MCF 10A (cell line): ENCODE data around the gene ZCCHC10. TPM values are rescaled to one million over a fixed set of nuclear protein-coding genes. Genes with fewer than 3 reads are reported as not detected.
"Not testable (repeated sequence)": the region's sequence is repeated elsewhere in the genome, so short reads cannot be mapped to it uniquely, and the experiment has no call there.

ENCODE experiments used
- BruUV-seq: library from RNA; stranded (reverse); fragments of 400-500 nt; replicated peaks from 2 replicates; lab custom pipeline; 2021; lab: Mats Ljungman, UMichigan
- CTCF ChIA-PET: fragments of 300-600 bp; sonication (Branson Sonifier 250); formaldehyde crosslinking; extraction: SDS; loops from one replicate; lab custom pipeline; 2021; ENCODE audit warnings: antibody characterized with exemption, inconsistent platforms; lab: Yijun Ruan, JAX
- POLR2A ChIA-PET: fragments of 300-600, 350-650 bp; sonication (Branson Sonifier 250); formaldehyde crosslinking; extraction: SDS; loops from one replicate; lab custom pipeline; 2020; ENCODE audit warnings: antibody characterized with exemption, inconsistent platforms; lab: Yijun Ruan, JAX
- DNase-seq: peaks from one replicate; pipeline ENCODE4 v3.0.0-alpha.2; 2018; ENCODE audit not compliant: unreplicated experiment
- H3K27ac Mint-ChIP-seq: one replicate; pipeline ENCODE4 v1.8.0; 2022; ENCODE audit warnings: mild to moderate bottlenecking, low read depth, mixed read lengths; ENCODE audit not compliant: unreplicated experiment
- H3K27me3 Mint-ChIP-seq: one replicate; pipeline ENCODE4 v1.8.0; 2022; ENCODE audit warnings: mixed read lengths; ENCODE audit not compliant: insufficient read depth, unreplicated experiment
- H3K36me3 Mint-ChIP-seq: one replicate; pipeline ENCODE4 v1.8.0; 2022; ENCODE audit warnings: mild to moderate bottlenecking, moderate library complexity, mixed read lengths; ENCODE audit not compliant: insufficient read depth, unreplicated experiment
- H3K4me1 Mint-ChIP-seq: one replicate; pipeline ENCODE4 v1.8.0; 2022; ENCODE audit warnings: mixed read lengths; ENCODE audit not compliant: insufficient read depth, unreplicated experiment
- H3K4me3 Mint-ChIP-seq: one replicate; pipeline ENCODE4 v1.8.0; 2022; ENCODE audit warnings: mild to moderate bottlenecking, moderate library complexity, mixed read lengths; ENCODE audit not compliant: unreplicated experiment
- H3K9me3 Mint-ChIP-seq: one replicate; pipeline ENCODE4 v1.8.0; 2022; ENCODE audit warnings: mixed read lengths; ENCODE audit not compliant: unreplicated experiment
- intact Hi-C: fragments of 100-400 bp; cut with micrococcal nuclease; formaldehyde crosslinking; loops from 2 replicates; pipeline ENCODE4 v1.14.1; 2022
- total RNA-seq: library from RNA; stranded (reverse); gene quantifications from 2 replicates; pipeline ENCODE4 v1.2.3, GENCODE V29; 2022
- TF ChIP-seq, protein P1 (sequence below): fragments of 200-600 bp; IDR thresholded peaks from one replicate; pipeline ENCODE4 v1.8.0; 2022; ENCODE audit warnings: antibody characterized with exemption, mild to moderate bottlenecking; ENCODE audit not compliant: unreplicated experiment

The ZCCHC10 gene
- total RNA-seq, 1 experiment from 2014 or later: 35.0 TPM

DNA sequence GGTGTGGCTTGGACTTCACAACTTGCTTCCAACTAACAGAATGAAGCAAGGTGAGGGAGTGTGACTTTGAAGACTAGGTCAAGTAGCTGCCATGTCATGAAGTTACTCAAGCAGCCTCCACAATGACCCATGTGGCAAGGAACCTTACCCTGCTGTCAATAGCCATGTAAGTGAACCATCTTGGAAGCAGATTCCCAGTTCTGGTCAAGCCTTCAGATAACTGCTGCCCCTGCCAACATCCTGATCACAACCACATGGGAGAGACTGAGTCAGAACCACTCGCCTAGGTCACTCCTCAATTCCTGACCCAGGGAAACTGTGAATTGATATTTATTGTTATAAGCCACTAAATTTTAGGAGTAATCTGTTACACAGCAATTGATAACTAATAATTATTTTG is 10.9 kb downstream of the ZCCHC10 start:
- CTCF ChIA-PET: interaction anchor here (0.7 kb wide), 1 partner anchor 56 kb away, joined by 3 read pairs; no protein-coding TSS in a partner anchor

DNA sequence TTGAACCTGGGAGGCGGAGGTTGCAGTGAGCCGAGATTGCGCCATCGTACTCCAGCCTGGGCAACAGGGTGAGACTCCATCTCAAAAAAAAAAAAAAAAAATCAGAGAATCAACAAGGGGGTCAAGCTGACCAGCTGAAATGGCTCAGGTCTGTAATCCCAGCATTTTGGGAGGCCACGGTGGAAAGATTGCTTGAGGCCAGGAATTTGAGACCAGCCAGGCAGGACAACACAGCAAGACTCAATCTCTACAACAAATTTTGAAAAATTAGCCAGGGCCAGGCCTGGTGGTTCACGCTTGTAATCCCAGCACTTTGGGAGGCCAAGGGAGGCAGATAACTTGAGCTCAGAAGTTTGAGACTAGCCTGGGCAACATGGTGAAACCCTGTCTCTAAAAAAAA is 17.9 kb downstream of the ZCCHC10 start:
- H3K4me1 Mint-ChIP-seq, H3K27ac Mint-ChIP-seq, DNase-seq, intact Hi-C loops, H3K9me3 Mint-ChIP-seq, H3K4me3 Mint-ChIP-seq, BruUV-seq, H3K27me3 Mint-ChIP-seq: not testable (repeated sequence)
- H3K36me3 Mint-ChIP-seq: peaks cover 37% of the 10 kb centered on the region
- ChIA-PET POLR2A (interaction anchor here (1.5 kb wide), 1 partner anchor 44 kb away, joined by 4 read pairs; the partner anchor contains the start of gene HSPA4), CTCF (interaction anchor here (0.9 kb wide), 1 partner anchor 9 kb away, joined by 4 read pairs; no protein-coding TSS in a partner anchor)

More for the DNA sequence above, 10.9 kb downstream of the ZCCHC10 start:
- Mint-ChIP-seq H3K36me3 (peaks cover 41% of the 10 kb centered on the region), H3K27ac (no peak overlapping the region), H3K4me1 (no peaks in the 10 kb centered on the region), H3K9me3 (no peaks in the 10 kb centered on the region), H3K27me3 (no peaks in the 10 kb centered on the region), H3K4me3 (no peak overlapping the region)
- BruUV-seq: no TSS peak
- TF ChIP-seq, protein P1, sequence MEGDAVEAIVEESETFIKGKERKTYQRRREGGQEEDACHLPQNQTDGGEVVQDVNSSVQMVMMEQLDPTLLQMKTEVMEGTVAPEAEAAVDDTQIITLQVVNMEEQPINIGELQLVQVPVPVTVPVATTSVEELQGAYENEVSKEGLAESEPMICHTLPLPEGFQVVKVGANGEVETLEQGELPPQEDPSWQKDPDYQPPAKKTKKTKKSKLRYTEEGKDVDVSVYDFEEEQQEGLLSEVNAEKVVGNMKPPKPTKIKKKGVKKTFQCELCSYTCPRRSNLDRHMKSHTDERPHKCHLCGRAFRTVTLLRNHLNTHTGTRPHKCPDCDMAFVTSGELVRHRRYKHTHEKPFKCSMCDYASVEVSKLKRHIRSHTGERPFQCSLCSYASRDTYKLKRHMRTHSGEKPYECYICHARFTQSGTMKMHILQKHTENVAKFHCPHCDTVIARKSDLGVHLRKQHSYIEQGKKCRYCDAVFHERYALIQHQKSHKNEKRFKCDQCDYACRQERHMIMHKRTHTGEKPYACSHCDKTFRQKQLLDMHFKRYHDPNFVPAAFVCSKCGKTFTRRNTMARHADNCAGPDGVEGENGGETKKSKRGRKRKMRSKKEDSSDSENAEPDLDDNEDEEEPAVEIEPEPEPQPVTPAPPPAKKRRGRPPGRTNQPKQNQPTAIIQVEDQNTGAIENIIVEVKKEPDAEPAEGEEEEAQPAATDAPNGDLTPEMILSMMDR: no peak
- no peak for DNase-seq
- POLR2A ChIA-PET: interaction anchor here (1.2 to 4.5 kb wide), 2 partner anchors 37 to 54 kb away, joined by 4 to 20 read pairs; partner anchors contain the start of gene HSPA4
- intact Hi-C loops: no loop called here

DNA sequence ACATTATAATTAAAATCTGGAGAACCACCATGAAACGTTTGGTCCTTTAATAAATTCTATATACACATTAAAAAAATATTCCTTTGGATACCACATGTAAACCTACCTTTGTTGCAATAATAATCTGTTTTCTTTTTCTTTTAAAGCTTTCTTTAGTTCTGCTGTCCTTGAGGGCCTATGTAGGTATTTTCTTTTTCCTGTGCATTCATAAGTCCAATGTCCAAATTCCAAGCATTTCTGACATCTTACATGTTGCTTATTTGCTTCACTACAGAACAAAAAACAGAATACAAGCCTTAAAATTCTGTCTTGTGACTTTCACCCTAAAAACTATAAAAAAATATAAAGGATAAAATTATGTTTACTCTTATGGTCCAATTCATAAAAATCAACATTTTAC is 19.7 kb downstream of the ZCCHC10 start:
- no peak for DNase-seq
- TF ChIP-seq, protein P1: no peak
- intact Hi-C loops: no loop called here
- POLR2A ChIA-PET: interaction anchor here (0.9 to 1.2 kb wide), 2 partner anchors 19 to 45 kb away, joined by 3 to 4 read pairs; partner anchors contain the start of gene HSPA4
- Mint-ChIP-seq H3K4me3 (no peak overlapping the region), H3K27me3 (no peaks in the 10 kb centered on the region), H3K36me3 (peaks cover 48% of the 10 kb centered on the region), H3K27ac (no peak overlapping the region), H3K4me1 (no peaks in the 10 kb centered on the region), H3K9me3 (no peaks in the 10 kb centered on the region)
- CTCF ChIA-PET: interaction anchor here (0.6 to 0.7 kb wide), 3 partner anchors 14 to 96 kb away, joined by 3 to 4 read pairs (median 3); no protein-coding TSS in a partner anchor
- no TSS peak for BruUV-seq

DNA sequence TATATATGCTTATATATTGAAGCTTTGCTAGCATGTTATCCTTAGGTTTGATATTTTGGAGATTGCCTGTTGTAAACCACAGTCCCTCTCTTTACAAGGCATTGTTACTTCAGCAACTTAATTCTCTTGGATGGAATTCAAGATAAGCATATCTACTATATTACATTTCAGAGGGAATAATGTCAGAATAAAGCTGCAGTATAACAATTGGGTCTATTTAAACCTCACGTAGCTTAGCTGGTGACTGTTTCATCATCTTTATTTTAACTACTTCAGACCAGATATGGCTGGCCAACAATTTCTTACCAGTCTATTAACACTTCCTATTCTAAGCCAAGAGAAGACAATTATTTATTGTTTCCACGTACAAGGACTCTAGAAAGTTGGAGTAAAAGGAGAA is 27.1 kb downstream of the ZCCHC10 start:
- Mint-ChIP-seq H3K4me3 (no peak overlapping the region), H3K36me3 (peaks cover 50% of the 10 kb centered on the region), H3K9me3 (no peaks in the 10 kb centered on the region), H3K4me1 (no peaks in the 10 kb centered on the region), H3K27me3 (no peaks in the 10 kb centered on the region), H3K27ac (no peak overlapping the region)
- DNase-seq: no peak
- TF ChIP-seq, protein P1: no peak
- CTCF ChIA-PET: interaction anchor here (1.2 kb wide), 1 partner anchor 8 kb away, joined by 4 read pairs; no protein-coding TSS in a partner anchor
- intact Hi-C loops: no loop called here
- no TSS peak for BruUV-seq
- POLR2A ChIA-PET: interaction anchor here (0.7 to 1.2 kb wide), 2 partner anchors 52 to 1729 kb away, joined by 3 read pairs; partner anchors contain the start of gene HSPA4
